GM10266 (cell line): ENCODE data around the gene ERGIC1.

Source experiments
- DNase-seq: peaks from one replicate; pipeline ENCODE4 v3.0.0; 2012; ENCODE audit errors: extremely low spot score
- CTCF ChIP-seq: IDR thresholded peaks from 2 replicates; pipeline ENCODE4 v1.5.1; 2012; ENCODE audit warnings: mild to moderate bottlenecking, low read depth; ENCODE audit not compliant: control insufficient read depth, insufficient read depth; ENCODE audit errors: missing control alignments

Gene ERGIC1

GRCh38 chr5:172999372-172999973 lies 165.4 kb downstream of the ERGIC1 start:
- no peak for DNase-seq
- TF ChIP-seq CTCF: no peak

GRCh38 chr5:172999974-173000373 lies 165.9 kb downstream of the ERGIC1 start:
- no peak for DNase-seq
- TF ChIP-seq CTCF: no peak

- no peak for DNase-seq
- TF ChIP-seq CTCF: no peak
Measured at GRCh38 chr5:173001229-173001841, 167.3 kb downstream of the ERGIC1 start.
